ENCODE results near the gene FRMD7. TPM values are rescaled to one million over a fixed set of nuclear protein-coding genes. Genes with fewer than 3 reads are reported as not detected.
"Not testable (repeated sequence)": the region's sequence is repeated elsewhere in the genome, so short reads cannot be mapped to it uniquely, and the experiment has no call there.

Gene FRMD7, protein sequence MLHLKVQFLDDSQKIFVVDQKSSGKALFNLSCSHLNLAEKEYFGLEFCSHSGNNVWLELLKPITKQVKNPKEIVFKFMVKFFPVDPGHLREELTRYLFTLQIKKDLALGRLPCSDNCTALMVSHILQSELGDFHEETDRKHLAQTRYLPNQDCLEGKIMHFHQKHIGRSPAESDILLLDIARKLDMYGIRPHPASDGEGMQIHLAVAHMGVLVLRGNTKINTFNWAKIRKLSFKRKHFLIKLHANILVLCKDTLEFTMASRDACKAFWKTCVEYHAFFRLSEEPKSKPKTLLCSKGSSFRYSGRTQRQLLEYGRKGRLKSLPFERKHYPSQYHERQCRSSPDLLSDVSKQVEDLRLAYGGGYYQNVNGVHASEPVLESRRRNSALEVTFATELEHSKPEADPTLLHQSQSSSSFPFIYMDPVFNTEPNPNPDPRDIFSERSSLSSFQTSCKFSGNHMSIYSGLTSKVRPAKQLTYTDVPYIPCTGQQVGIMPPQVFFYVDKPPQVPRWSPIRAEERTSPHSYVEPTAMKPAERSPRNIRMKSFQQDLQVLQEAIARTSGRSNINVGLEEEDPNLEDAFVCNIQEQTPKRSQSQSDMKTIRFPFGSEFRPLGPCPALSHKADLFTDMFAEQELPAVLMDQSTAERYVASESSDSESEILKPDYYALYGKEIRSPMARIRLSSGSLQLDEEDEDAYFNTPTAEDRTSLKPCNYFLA
- total RNA-seq, result not detected
- polyA plus RNA-seq, result 0.05 TPM
- long read RNA-seq, donor 1, result 0 reads
- long read RNA-seq, donor 2, result 0 reads
- long read RNA-seq, donor 3, result 0 reads
- long read RNA-seq, donor 4, result 0 reads

GRCh38 chrX:132127743-132128142, at the start of gene FRMD7:
Gene FRMD7 (minus strand): TSS chrX:132128020. CDS start chrX:132127844, 176 bp downstream.
- Histone ChIP-seq H3K27me3 (ENCODE audit: control insufficient read depth, insufficient read depth) (no peaks in the 10 kb centered on the region), H3K4me3 (ENCODE audit: low read length) (no peak within 1 kb of the TSS), H3K27ac (ENCODE audit: low read length) (no peak within 1 kb of the TSS), H3K4me1 (ENCODE audit: control insufficient read depth, insufficient read depth, low read length) (no peaks in the 10 kb centered on the region), H3K9me3 (ENCODE audit: control insufficient read depth, low read length) (no peaks in the 10 kb centered on the region)
- peak in 1 of 3 donors; percentile 25 for DNase-seq
- no peak for ATAC-seq
- intact Hi-C loops (cut with DNase I), result no loop called here
- 14% methylated on average over 5 of the region's 5 CpGs for WGBS

DNA sequence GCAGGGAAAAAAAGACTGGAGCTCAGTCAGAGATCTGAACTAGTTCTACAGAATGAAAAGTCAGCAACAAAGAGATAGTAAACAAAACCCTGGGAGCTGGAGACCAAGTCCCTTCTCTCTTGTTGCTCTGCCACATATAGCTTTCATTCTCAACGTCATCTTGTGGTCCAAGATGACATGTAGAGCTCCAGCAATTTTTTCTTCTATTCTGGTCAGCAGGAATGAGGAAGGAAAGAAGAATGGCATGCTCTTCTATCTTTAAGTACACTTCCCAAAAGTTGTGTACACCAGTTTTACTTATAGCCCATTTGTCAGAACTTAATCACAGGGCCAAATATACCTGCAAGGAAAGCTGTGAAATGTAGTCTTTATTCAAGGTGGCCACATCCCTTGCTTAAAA, 45.8 kb upstream of the FRMD7 start:
- no peak for ATAC-seq
- no peaks in the 10 kb centered on the region for H3K9me3 ChIP-seq (ENCODE audit: control insufficient read depth, low read length)
- 63% methylated on average over 1 of the region's 1 CpG for WGBS
- no peak overlapping the region for H3K27ac ChIP-seq (ENCODE audit: low read length)
- intact Hi-C loops (cut with DNase I), result no loop called here
- no peak for DNase-seq
- no peaks in the 10 kb centered on the region for H3K4me1 ChIP-seq (ENCODE audit: control insufficient read depth, insufficient read depth, low read length)
- H3K27me3 ChIP-seq (ENCODE audit: control insufficient read depth, insufficient read depth), result no peaks in the 10 kb centered on the region
- no peak overlapping the region for H3K4me3 ChIP-seq (ENCODE audit: low read length)

GRCh38 chrX:132171881-132172280, 44.1 kb upstream of the FRMD7 start:
- H3K4me3 ChIP-seq (ENCODE audit: low read length), result no peak overlapping the region
- no peaks in the 10 kb centered on the region for H3K4me1 ChIP-seq (ENCODE audit: control insufficient read depth, insufficient read depth, low read length)
- no peaks in the 10 kb centered on the region for H3K9me3 ChIP-seq (ENCODE audit: control insufficient read depth, low read length)
- 77% methylated on average over 3 of the region's 3 CpGs for WGBS
- no peak overlapping the region for H3K27ac ChIP-seq (ENCODE audit: low read length)
- DNase-seq (no peak), ATAC-seq (no peak)
- intact Hi-C loops (cut with DNase I), result no loop called here
- H3K27me3 ChIP-seq (ENCODE audit: control insufficient read depth, insufficient read depth), result no peaks in the 10 kb centered on the region

DNA sequence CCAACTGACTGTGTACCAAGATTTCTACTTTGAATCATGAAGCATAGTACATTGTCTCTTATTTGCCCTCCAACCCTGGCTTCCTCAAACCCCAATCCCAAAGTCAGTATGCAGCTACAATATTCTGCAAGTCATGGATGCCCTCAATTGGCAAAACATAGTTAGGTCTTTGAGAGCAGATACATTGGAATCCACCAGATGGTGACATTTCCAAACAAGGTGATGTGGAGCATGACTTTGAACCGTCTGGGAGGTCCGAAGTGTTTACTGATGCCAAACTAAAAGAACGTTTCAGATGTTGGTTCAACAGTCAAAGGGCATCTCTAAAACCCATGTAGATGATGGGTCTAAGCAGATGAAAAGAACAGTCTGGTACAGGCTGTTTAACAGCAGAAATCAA, 43.7 kb upstream of the FRMD7 start:
- WGBS, result 67% methylated on average over 3 of the region's 3 CpGs
- ATAC-seq, result no peak
- Histone ChIP-seq H3K4me3 (ENCODE audit: low read length) (no peak overlapping the region), H3K27ac (ENCODE audit: low read length) (no peak overlapping the region), H3K9me3 (ENCODE audit: control insufficient read depth, low read length) (no peaks in the 10 kb centered on the region), H3K27me3 (ENCODE audit: control insufficient read depth, insufficient read depth) (no peaks in the 10 kb centered on the region), H3K4me1 (ENCODE audit: control insufficient read depth, insufficient read depth, low read length) (no peaks in the 10 kb centered on the region)
- intact Hi-C loops (cut with DNase I), result no loop called here
- no peak for DNase-seq

- WGBS, result 83% methylated on average over 3 of the region's 3 CpGs
- no peaks in the 10 kb centered on the region for H3K9me3 ChIP-seq (ENCODE audit: control insufficient read depth, low read length)
- no peak overlapping the region for H3K27ac ChIP-seq (ENCODE audit: low read length)
- intact Hi-C loops (cut with DNase I), result no loop called here
- no peak overlapping the region for H3K4me3 ChIP-seq (ENCODE audit: low read length)
- DNase-seq, result no peak
- no peak for ATAC-seq
- no peaks in the 10 kb centered on the region for H3K27me3 ChIP-seq (ENCODE audit: control insufficient read depth, insufficient read depth)
- no peaks in the 10 kb centered on the region for H3K4me1 ChIP-seq (ENCODE audit: control insufficient read depth, insufficient read depth, low read length)
Observed at GRCh38 chrX:132169554-132169953, 41.7 kb upstream of the FRMD7 start.

DNA sequence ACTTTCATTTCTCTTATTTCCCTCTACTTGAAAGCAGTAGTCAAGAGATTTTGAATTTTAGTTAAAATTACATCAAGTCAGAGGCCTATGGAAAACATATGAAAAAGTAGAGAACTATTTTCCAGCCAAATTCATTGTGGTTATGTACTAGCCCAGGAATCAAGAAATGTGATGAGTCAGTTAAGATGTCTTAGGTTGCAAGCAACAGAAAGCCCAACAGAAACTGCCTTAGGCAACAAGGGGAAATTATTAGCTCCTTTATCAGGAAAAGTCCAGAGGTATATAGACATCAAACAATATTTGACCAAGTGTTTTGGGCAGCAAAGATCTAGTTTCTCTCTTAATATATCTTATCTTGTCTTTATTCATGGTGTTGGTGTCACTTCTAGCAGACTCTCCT, 37.8 kb upstream of the FRMD7 start:
- DNase-seq (no peak), ATAC-seq (no peak)
- Histone ChIP-seq H3K4me3 (ENCODE audit: low read length) (no peak overlapping the region), H3K4me1 (ENCODE audit: control insufficient read depth, insufficient read depth, low read length) (no peaks in the 10 kb centered on the region), H3K9me3 (ENCODE audit: control insufficient read depth, low read length) (no peaks in the 10 kb centered on the region), H3K27me3 (ENCODE audit: control insufficient read depth, insufficient read depth) (no peaks in the 10 kb centered on the region), H3K27ac (ENCODE audit: low read length) (no peak overlapping the region)
- intact Hi-C loops (cut with DNase I), result no loop called here

GRCh38 chrX:132165005-132165404, 37.2 kb upstream of the FRMD7 start:
- intact Hi-C loops (cut with DNase I), result no loop called here
- H3K4me1 ChIP-seq (ENCODE audit: control insufficient read depth, insufficient read depth, low read length), result no peaks in the 10 kb centered on the region
- no peaks in the 10 kb centered on the region for H3K9me3 ChIP-seq (ENCODE audit: control insufficient read depth, low read length)
- ATAC-seq (no peak), DNase-seq (no peak)
- H3K4me3 ChIP-seq (ENCODE audit: low read length), result no peak overlapping the region
- H3K27ac ChIP-seq (ENCODE audit: low read length), result no peak overlapping the region
- no peaks in the 10 kb centered on the region for H3K27me3 ChIP-seq (ENCODE audit: control insufficient read depth, insufficient read depth)

- ATAC-seq; intact Hi-C loops (cut with DNase I); DNase-seq; H3K4me1 ChIP-seq (ENCODE audit: control insufficient read depth, insufficient read depth, low read length); H3K4me3 ChIP-seq (ENCODE audit: low read length); H3K27me3 ChIP-seq (ENCODE audit: control insufficient read depth, insufficient read depth); H3K9me3 ChIP-seq (ENCODE audit: control insufficient read depth, low read length); H3K27ac ChIP-seq (ENCODE audit: low read length): not testable (repeated sequence)
- 93% methylated on average over 3 of the region's 3 CpGs for WGBS
Observed at GRCh38 chrX:132163094-132163493, 35.3 kb upstream of the FRMD7 start.

GRCh38 chrX:132153166-132153565, 25.3 kb upstream of the FRMD7 start:
- 73% methylated on average over 4 of the region's 4 CpGs for WGBS
- Histone ChIP-seq H3K9me3 (ENCODE audit: control insufficient read depth, low read length) (no peaks in the 10 kb centered on the region), H3K4me1 (ENCODE audit: control insufficient read depth, insufficient read depth, low read length) (no peaks in the 10 kb centered on the region), H3K27me3 (ENCODE audit: control insufficient read depth, insufficient read depth) (no peaks in the 10 kb centered on the region), H3K4me3 (ENCODE audit: low read length) (no peak overlapping the region), H3K27ac (ENCODE audit: low read length) (no peak overlapping the region)
- ATAC-seq (no peak), DNase-seq (no peak)
- intact Hi-C loops (cut with DNase I), result no loop called here

DNA sequence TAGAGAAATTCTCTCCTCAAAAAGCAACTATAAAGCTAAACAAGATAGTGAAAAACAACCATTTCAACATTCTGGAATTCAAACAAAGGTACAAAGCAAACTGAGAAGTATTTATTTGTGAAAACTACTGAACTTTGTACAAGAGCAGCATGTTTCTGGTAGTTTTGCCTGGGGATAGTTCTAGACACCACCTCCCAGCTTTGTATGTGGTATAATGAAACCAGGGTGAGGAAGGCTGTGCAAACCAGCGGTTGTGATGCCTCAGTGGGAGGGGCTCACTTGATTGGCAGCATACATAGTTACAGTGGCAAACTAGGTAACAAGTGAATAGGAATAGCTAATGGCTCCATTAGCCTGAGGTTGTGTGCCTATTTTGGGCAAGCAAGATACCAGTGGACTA, 18.6 kb upstream of the FRMD7 start:
- H3K27ac ChIP-seq (ENCODE audit: low read length), result no peak overlapping the region
- H3K9me3 ChIP-seq (ENCODE audit: control insufficient read depth, low read length), result no peaks in the 10 kb centered on the region
- ATAC-seq (no peak), DNase-seq (no peak)
- WGBS, result 50% methylated on average over 1 of the region's 1 CpG
- intact Hi-C loops (cut with DNase I), result no loop called here
- no peak overlapping the region for H3K4me3 ChIP-seq (ENCODE audit: low read length)
- H3K27me3 ChIP-seq (ENCODE audit: control insufficient read depth, insufficient read depth), result no peaks in the 10 kb centered on the region
- H3K4me1 ChIP-seq (ENCODE audit: control insufficient read depth, insufficient read depth, low read length), result no peaks in the 10 kb centered on the region

DNA sequence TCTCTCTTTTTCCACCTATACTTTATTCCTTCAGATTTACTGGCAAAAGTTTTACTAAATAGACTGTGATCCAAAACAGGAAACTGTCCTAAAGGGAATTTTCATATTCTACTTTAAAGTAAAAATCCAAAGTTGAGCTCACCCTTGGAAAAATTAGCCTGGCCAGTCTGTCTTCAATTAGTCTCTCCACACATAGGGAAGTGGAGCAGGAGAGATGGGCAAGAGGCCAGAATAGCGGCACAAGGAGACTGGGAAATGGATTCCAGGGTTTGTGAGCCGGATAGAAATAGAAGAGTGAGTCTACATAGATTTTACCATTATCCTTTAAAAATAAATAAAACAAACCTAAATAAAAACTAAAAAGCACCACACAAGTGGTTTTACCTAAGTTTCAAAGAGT, 16.2 kb upstream of the FRMD7 start:
- Histone ChIP-seq H3K27ac (ENCODE audit: low read length) (no peak overlapping the region), H3K4me1 (ENCODE audit: control insufficient read depth, insufficient read depth, low read length) (no peaks in the 10 kb centered on the region), H3K4me3 (ENCODE audit: low read length) (no peak overlapping the region), H3K27me3 (ENCODE audit: control insufficient read depth, insufficient read depth) (no peaks in the 10 kb centered on the region), H3K9me3 (ENCODE audit: control insufficient read depth, low read length) (no peaks in the 10 kb centered on the region)
- 24% methylated on average over 2 of the region's 2 CpGs for WGBS
- peak in 1 of 3 donors; percentile 40 for DNase-seq
- ATAC-seq, result no peak
- intact Hi-C loops (cut with DNase I), result no loop called here
